HCT116 (cell line): ENCODE data around the gene NUDT5. TPM values are rescaled to one million over a fixed set of nuclear protein-coding genes. Genes with fewer than 3 reads are reported as not detected.

Experiments used
- ATAC-seq: fragments of 200-7000 bp; cut with Tn5 transposase; 2 replicates; pipeline ENCODE4 v1.9.1; 2020; ENCODE audit warnings: mild to moderate bottlenecking, moderate library complexity
- BruUV-seq: library from RNA; stranded (reverse); fragments of 400-500 nt; replicated peaks from 2 replicates; lab custom pipeline; 2021; lab: Mats Ljungman, UMichigan
- CTCF ChIA-PET: fragments of 300-600 bp; sonication (Branson Sonifier 250); formaldehyde crosslinking; loops from one replicate; lab custom pipeline; 2021; ENCODE audit warnings: antibody characterized with exemption; lab: Charles Lee
- POLR2A ChIA-PET: fragments of 300-600, 350-600 bp; sonication (Branson Sonifier 250); formaldehyde crosslinking; loops from one replicate; lab custom pipeline; 2021; ENCODE audit warnings: antibody characterized with exemption; lab: Charles Lee
- RAD21 ChIA-PET, 2 experiments: fragments of 300-600 bp; sonication (Branson Sonifier 250); formaldehyde crosslinking; loops; one replicate each; lab custom pipeline; 2023; ENCODE audit warnings: low total read pairs in 2 of 2; ENCODE audit not compliant: uncharacterized antibody in 2 of 2, unreplicated experiment in 2 of 2, low non-redundant PET in 1 of 2; lab: Charles Lee
- DNase-seq: peaks from one replicate; pipeline ENCODE4 v3.0.0-alpha.2; 2010; ENCODE audit warnings: low read depth, low spot score
- H2AFZ ChIP-seq: fragments of 200-600 bp; shearing (Covaris generic), sonication (generic); 2 replicates; pipeline ENCODE4 v1.6.1; 2017; ENCODE audit warnings: low read depth, mixed run types, mixed read lengths, antibody characterized with exemption, low read length; ENCODE audit not compliant: poor library complexity, severe bottlenecking
- H3K27ac ChIP-seq: 2 replicates; pipeline ENCODE4 v1.5.1; 2012; ENCODE audit warnings: low read depth, low read length
- H3K27me3 ChIP-seq: fragments of 200-600 bp; sonication (generic); 2 replicates; pipeline ENCODE4 v1.6.1; 2016; ENCODE audit warnings: mixed run types, low read length, mixed read lengths; ENCODE audit not compliant: insufficient read depth
- H3K36me3 ChIP-seq, 2 experiments: fragments of 200-500 bp in 1 of 2; fragments of 200-600 bp in 1 of 2; sonication (Bioruptor generic) in 1 of 2; sonication (generic) in 1 of 2; 2 replicates each; pipeline versions ENCODE4 v1.5.1 to v1.6.1; 2014 to 2016; ENCODE audit warnings: low read length in 2 of 2, inconsistent platforms in 1 of 2, mixed read lengths in 1 of 2, mixed run types in 1 of 2; ENCODE audit not compliant: insufficient read depth in 2 of 2, control insufficient read depth in 1 of 2
- H3K4me1 ChIP-seq, 2 experiments: fragments of 200-600 bp in 1 of 2; sonication (generic) in 1 of 2; 2 replicates each; pipeline versions ENCODE4 v1.5.1 to v1.6.1; 2012 to 2017; ENCODE audit warnings: low read length in 2 of 2, inconsistent platforms in 1 of 2, mild to moderate bottlenecking in 1 of 2, mixed read lengths in 1 of 2, mixed run types in 1 of 2, moderate library complexity in 1 of 2; ENCODE audit not compliant: insufficient read depth in 2 of 2, control insufficient read depth in 1 of 2
- H3K4me2 ChIP-seq: fragments of 200-600 bp; sonication (generic); 2 replicates; pipeline ENCODE4 v1.6.1; 2017; ENCODE audit warnings: mixed run types, low read length, mixed read lengths
- H3K4me3 ChIP-seq, 2 experiments: fragments of 200-600 bp in 1 of 2; sonication (generic) in 1 of 2; replicated peaks in 1 of 2; 2 replicates each; pipeline ENCODE4 v1.5.1; 2011 to 2016; ENCODE audit warnings: low read length in 2 of 2, control low read depth in 1 of 2, low read depth in 1 of 2, mild to moderate bottlenecking in 1 of 2, mixed read lengths in 1 of 2, mixed run types in 1 of 2
- H3K79me2 ChIP-seq: fragments of 200-600 bp; sonication (generic); 2 replicates; pipeline ENCODE4 v1.6.1; 2017; ENCODE audit warnings: mild to moderate bottlenecking, mixed run types, low read length, moderate library complexity, mixed read lengths; ENCODE audit not compliant: insufficient read depth
- H3K9ac ChIP-seq: fragments of 200-600 bp; sonication (generic); 2 replicates; pipeline ENCODE4 v1.6.1; 2016; ENCODE audit warnings: low read length, mixed read lengths
- H3K9me2 ChIP-seq: fragments of 200-600 bp; sonication (generic), shearing (Covaris generic); 2 replicates; pipeline ENCODE4 v1.6.1; 2017; ENCODE audit warnings: mixed run types, mild to moderate bottlenecking, moderate library complexity; ENCODE audit not compliant: insufficient read depth
- H3K9me3 ChIP-seq, 2 experiments: fragments of 200-500 bp in 1 of 2; fragments of 200-600 bp in 1 of 2; sonication (Bioruptor generic) in 1 of 2; sonication (generic) in 1 of 2; 2 replicates each; pipeline ENCODE4 v1.6.1; 2014 to 2017; ENCODE audit warnings: low read length in 2 of 2, mixed read lengths in 2 of 2, inconsistent platforms in 1 of 2, low read depth in 1 of 2, mild to moderate bottlenecking in 1 of 2, mixed run types in 1 of 2, moderate library complexity in 1 of 2; ENCODE audit not compliant: control insufficient read depth in 1 of 2, insufficient read depth in 1 of 2
- H4K20me1 ChIP-seq: fragments of 200-600 bp; sonication (generic), shearing (Covaris generic); 2 replicates; pipeline ENCODE4 v1.6.1; 2017; ENCODE audit warnings: mixed run types, mild to moderate bottlenecking, moderate library complexity; ENCODE audit not compliant: insufficient read depth
- CBX3 ChIP-seq: IDR thresholded peaks from 2 replicates; pipeline ENCODE4 v1.6.1; 2012; ENCODE audit warnings: low read depth
- CEBPB ChIP-seq: IDR thresholded peaks from 2 replicates; pipeline ENCODE4 v1.6.1; 2012; ENCODE audit warnings: low read depth
- ELF1 ChIP-seq: IDR thresholded peaks from 2 replicates; pipeline ENCODE4 v1.6.1; 2012; ENCODE audit warnings: low read depth, borderline replicate concordance
- EZH2phosphoT487 ChIP-seq: fragments of 200-600 bp; IDR thresholded peaks from 2 replicates; pipeline ENCODE4 v1.6.1; 2018; ENCODE audit warnings: antibody characterized with exemption, borderline replicate concordance
- MAX ChIP-seq: IDR thresholded peaks from 2 replicates; pipeline ENCODE4 v1.6.1; 2012
- POLR2A ChIP-seq: IDR thresholded peaks from 2 replicates; pipeline ENCODE4 v1.7.0; 2011; ENCODE audit warnings: borderline replicate concordance; ENCODE audit not compliant: insufficient read depth, insufficient read length; ENCODE audit errors: extremely low read depth
- POLR2AphosphoS5 ChIP-seq: IDR thresholded peaks from 2 replicates; pipeline ENCODE4 v1.6.1; 2011; ENCODE audit warnings: mild to moderate bottlenecking, low read depth, low read length, moderate library complexity
- SIN3A ChIP-seq: IDR thresholded peaks from 2 replicates; pipeline ENCODE4 v1.6.1; 2012; ENCODE audit warnings: low read depth
- SRF ChIP-seq: IDR thresholded peaks from 2 replicates; pipeline ENCODE4 v1.6.1; 2012; ENCODE audit warnings: low read depth
- ZFX ChIP-seq: fragments of 450-650 bp; IDR thresholded peaks from 2 replicates; pipeline ENCODE4 v1.6.1; 2017
- intact Hi-C: fragments of 100-400 bp; cut with micrococcal nuclease; formaldehyde crosslinking; loops from 2 replicates; pipeline ENCODE4 v1.10.0; 2022
- total RNA-seq: library from RNA; stranded (reverse); gene quantifications from one replicate; pipeline ENCODE4 v1.2.1, GENCODE V29; 2021; ENCODE audit not compliant: unreplicated experiment
- TF ChIP-seq, protein P1 (sequence below), 3 experiments: fragments of 200-600 bp in 1 of 3; sonication (generic) in 1 of 3; IDR thresholded peaks in 2 of 3; conservative IDR thresholded peaks in 1 of 3; 2 replicates each; pipeline ENCODE4 v1.5.1; 2012 to 2017; ENCODE audit warnings: low read depth in 2 of 3, low read length in 2 of 3, antibody characterized with exemption in 1 of 3, borderline replicate concordance in 1 of 3, control low read depth in 1 of 3, mild to moderate bottlenecking in 1 of 3, mixed read lengths in 1 of 3, mixed run types in 1 of 3, moderate library complexity in 1 of 3; ENCODE audit not compliant: insufficient read depth in 1 of 3
- TF ChIP-seq, protein P2 (sequence below): IDR thresholded peaks from 2 replicates; pipeline ENCODE4 v1.6.1; 2011; ENCODE audit warnings: mild to moderate bottlenecking, low read length, moderate library complexity; ENCODE audit not compliant: insufficient replicate concordance; ENCODE audit errors: extremely low read depth

The NUDT5 gene
- total RNA-seq, 1 experiment from 2014 or later, result 101 TPM

DNA sequence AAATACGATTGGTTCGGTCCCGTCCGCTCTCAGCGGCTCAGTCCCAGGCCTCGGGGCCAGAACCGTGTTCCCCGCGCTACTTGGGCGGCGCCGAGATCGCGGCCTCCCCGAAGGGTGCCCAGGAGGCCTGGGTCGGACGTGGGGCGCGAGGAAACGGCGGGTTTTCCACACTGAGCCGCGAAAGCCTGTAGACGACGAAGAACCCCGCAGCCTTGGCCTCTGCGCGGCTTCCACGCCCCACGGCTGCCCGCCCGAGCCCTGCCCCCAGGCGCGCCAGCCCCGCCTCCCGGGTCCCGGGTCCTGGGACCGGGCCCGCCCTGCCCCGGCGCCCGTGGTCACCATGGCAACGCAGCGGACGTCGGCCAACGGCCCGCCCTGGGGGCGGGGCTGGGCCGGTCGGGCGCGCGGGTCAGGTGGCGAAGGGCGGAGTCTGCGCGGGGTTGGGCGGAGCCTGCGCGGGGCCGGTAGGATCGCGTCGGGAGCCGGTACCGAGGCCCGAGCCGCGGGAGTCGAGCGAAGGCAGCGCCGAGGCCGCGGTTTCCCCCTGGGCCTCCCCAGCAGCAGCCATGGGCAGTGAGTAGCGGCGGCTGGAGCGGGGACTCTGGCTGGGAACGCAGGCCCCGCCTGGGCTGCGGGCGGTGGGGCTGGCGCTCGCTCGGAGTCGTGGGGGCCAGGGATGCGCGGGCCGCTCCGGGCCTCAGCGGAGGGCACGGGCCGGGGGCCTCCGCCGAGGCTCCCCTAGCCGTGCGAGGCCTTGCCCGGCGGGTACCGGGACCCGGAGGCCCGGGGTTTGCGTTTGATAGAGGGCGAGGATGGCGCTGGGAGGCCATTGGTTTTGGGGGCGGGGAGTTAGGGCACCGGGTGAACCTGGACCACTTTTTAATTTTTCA is 66.2 kb downstream of the NUDT5 start, which contains the start of gene SEC61A2 (continued):
- TF ChIP-seq CEBPB, result no peak
- TF ChIP-seq, protein P1, sequence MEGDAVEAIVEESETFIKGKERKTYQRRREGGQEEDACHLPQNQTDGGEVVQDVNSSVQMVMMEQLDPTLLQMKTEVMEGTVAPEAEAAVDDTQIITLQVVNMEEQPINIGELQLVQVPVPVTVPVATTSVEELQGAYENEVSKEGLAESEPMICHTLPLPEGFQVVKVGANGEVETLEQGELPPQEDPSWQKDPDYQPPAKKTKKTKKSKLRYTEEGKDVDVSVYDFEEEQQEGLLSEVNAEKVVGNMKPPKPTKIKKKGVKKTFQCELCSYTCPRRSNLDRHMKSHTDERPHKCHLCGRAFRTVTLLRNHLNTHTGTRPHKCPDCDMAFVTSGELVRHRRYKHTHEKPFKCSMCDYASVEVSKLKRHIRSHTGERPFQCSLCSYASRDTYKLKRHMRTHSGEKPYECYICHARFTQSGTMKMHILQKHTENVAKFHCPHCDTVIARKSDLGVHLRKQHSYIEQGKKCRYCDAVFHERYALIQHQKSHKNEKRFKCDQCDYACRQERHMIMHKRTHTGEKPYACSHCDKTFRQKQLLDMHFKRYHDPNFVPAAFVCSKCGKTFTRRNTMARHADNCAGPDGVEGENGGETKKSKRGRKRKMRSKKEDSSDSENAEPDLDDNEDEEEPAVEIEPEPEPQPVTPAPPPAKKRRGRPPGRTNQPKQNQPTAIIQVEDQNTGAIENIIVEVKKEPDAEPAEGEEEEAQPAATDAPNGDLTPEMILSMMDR (IDR thresholded peaks at IDR 0.05 in 2 of 3, conservative IDR thresholded peaks at IDR 0.05 in 1 of 3; ENCODE audit: borderline replicate concordance in 1 of 3, insufficient read depth in 1 of 3, low read depth in 2 of 3, low read length in 2 of 3), result no peak
- TF ChIP-seq, all 23 proteins: peak for 5

DNA sequence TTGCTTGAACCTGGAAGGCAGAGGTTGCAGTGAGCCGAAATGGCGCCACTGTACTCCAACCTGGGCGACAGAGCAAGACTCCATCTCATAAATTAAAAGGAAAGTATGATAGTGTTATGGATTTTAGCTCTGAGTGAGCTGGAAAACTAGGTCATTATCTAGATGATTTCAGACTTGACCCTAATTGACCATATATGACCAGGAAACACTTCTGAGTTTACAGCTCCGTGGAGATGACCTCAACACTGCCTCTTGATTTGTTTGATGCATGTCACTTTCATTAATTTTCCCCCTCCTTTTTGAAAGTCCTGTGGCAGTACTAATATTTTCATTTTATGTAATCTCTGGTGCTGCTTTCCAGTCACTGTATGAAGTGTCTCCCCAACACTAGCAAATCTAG is 74.0 kb downstream of the NUDT5 start:
- ChIA-PET RAD21 (no interaction called here), CTCF (no interaction called here), POLR2A (no interaction called here)
- intact Hi-C loops, result no loop called here
- DNase-seq (no peak), ATAC-seq (no peak)
- H3K4me1 ChIP-seq, result peaks cover 4 to 7% of the 10 kb centered on the region in 2 experiments; a peak in 3 of 4 replicates
- no peak overlapping the region for H3K4me2 ChIP-seq
- no peak overlapping the region for H2AFZ ChIP-seq
- H3K27me3 ChIP-seq, result no peaks in the 10 kb centered on the region
- H3K9me2 ChIP-seq, result no peaks in the 10 kb centered on the region
- H4K20me1 ChIP-seq, result no peaks in the 10 kb centered on the region
- no peak overlapping the region for H3K27ac ChIP-seq
- no peak overlapping the region for H3K9ac ChIP-seq
- no peak overlapping the region for H3K4me3 ChIP-seq
- no TSS peak for BruUV-seq
- H3K79me2 ChIP-seq, result no peaks in the 10 kb centered on the region
- H3K36me3 ChIP-seq, result no peaks in the 10 kb centered on the region; a peak in 1 of 4 replicates
- no peaks in the 10 kb centered on the region for H3K9me3 ChIP-seq
- no peak for TF ChIP-seq POLR2A
- no peak for TF ChIP-seq SIN3A
- no peak for TF ChIP-seq ELF1
- no peak for TF ChIP-seq MAX
- no peak for TF ChIP-seq ZFX
- TF ChIP-seq CBX3, result no peak
- no peak for TF ChIP-seq POLR2AphosphoS5
- TF ChIP-seq SRF, result no peak
- no peak for TF ChIP-seq EZH2phosphoT487
- TF ChIP-seq, protein P2, sequence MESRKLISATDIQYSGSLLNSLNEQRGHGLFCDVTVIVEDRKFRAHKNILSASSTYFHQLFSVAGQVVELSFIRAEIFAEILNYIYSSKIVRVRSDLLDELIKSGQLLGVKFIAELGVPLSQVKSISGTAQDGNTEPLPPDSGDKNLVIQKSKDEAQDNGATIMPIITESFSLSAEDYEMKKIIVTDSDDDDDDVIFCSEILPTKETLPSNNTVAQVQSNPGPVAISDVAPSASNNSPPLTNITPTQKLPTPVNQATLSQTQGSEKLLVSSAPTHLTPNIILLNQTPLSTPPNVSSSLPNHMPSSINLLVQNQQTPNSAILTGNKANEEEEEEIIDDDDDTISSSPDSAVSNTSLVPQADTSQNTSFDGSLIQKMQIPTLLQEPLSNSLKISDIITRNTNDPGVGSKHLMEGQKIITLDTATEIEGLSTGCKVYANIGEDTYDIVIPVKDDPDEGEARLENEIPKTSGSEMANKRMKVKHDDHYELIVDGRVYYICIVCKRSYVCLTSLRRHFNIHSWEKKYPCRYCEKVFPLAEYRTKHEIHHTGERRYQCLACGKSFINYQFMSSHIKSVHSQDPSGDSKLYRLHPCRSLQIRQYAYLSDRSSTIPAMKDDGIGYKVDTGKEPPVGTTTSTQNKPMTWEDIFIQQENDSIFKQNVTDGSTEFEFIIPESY, result no peak
- TF ChIP-seq, protein P1 (IDR thresholded peaks at IDR 0.05 in 2 of 3, conservative IDR thresholded peaks at IDR 0.05 in 1 of 3; ENCODE audit: borderline replicate concordance in 1 of 3, insufficient read depth in 1 of 3, low read depth in 2 of 3, low read length in 2 of 3), result no peak
